ENCODE data around the gene FAM120B. TPM values are rescaled to one million over a fixed set of nuclear protein-coding genes. Genes with fewer than 3 reads are reported as not detected.

The FAM120B gene
- total and polyA plus RNA-seq, 2 of the 4 experiments (the other 2 are of a cell fraction) = 15.3 to 28.0 TPM

DNA sequence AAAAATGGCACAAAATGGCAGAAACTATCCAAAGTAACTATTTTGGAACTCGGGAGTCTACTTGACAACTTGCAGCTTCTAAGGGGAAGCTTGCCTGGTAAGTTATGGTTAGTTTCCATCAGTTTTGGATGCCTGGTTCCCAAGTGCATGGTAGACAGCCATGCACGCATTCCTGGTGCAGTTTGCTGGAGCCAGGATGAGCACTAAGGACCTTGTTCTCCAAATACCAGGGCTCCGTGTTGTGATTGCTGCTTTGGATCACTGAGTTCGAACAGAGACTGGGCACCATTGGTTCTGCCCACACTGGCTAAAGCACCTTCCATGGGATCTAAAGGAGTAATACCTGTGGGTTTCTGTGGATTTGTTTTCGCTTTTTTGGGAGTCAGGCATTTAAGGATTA is 103.7 kb downstream of the FAM120B start:
- no peak overlapping the region for H3K56ac ChIP-seq (ENCODE audit: extremely low read depth, insufficient read depth, low read length)
- no peak overlapping the region for H4K8ac ChIP-seq (ENCODE audit: low read depth in 2 of 2, low read length in 2 of 2)
- no peak overlapping the region for H3K4me3 ChIP-seq (ENCODE audit: insufficient read depth, low read depth, low read length)
- no peak overlapping the region for H3K4me2 ChIP-seq (ENCODE audit: low read depth, low read length)
- H3K18ac ChIP-seq (ENCODE audit: low read depth, low read length) = no peak overlapping the region
- H2BK15ac ChIP-seq (ENCODE audit: low read depth, low read length) = no peak overlapping the region
- TF ChIP-seq FOS (IDR thresholded peaks at IDR 0.05; ENCODE audit: low read depth, low read length) (no peak), CHD1 (IDR thresholded peaks at IDR 0.05; ENCODE audit: low read depth, low read length) (no peak), POLR2A (IDR thresholded peaks at IDR 0.05; ENCODE audit: low read depth, low read length) (no peak), BHLHE40 (IDR thresholded peaks at IDR 0.05; ENCODE audit: low read depth, low read length) (no peak), RAD21 (IDR thresholded peaks at IDR 0.05; ENCODE audit: low read length) (no peak), MXI1 (IDR thresholded peaks at IDR 0.05; ENCODE audit: borderline replicate concordance, low read depth, low read length) (no peak), CEBPB (IDR thresholded peaks at IDR 0.05; ENCODE audit: low read depth, low read length) (no peak), MAFK (IDR thresholded peaks at IDR 0.05; ENCODE audit: low read depth, low read length) (no peak), MAZ (IDR thresholded peaks at IDR 0.05; ENCODE audit: borderline replicate concordance, low read depth, low read length) (no peak), RFX5 (IDR thresholded peaks at IDR 0.05; ENCODE audit: low read depth, low read length) (no peak), NFE2L2 (IDR thresholded peaks at IDR 0.05; ENCODE audit: low read depth, low read length) (no peak)
- TF ChIP-seq, protein P1, sequence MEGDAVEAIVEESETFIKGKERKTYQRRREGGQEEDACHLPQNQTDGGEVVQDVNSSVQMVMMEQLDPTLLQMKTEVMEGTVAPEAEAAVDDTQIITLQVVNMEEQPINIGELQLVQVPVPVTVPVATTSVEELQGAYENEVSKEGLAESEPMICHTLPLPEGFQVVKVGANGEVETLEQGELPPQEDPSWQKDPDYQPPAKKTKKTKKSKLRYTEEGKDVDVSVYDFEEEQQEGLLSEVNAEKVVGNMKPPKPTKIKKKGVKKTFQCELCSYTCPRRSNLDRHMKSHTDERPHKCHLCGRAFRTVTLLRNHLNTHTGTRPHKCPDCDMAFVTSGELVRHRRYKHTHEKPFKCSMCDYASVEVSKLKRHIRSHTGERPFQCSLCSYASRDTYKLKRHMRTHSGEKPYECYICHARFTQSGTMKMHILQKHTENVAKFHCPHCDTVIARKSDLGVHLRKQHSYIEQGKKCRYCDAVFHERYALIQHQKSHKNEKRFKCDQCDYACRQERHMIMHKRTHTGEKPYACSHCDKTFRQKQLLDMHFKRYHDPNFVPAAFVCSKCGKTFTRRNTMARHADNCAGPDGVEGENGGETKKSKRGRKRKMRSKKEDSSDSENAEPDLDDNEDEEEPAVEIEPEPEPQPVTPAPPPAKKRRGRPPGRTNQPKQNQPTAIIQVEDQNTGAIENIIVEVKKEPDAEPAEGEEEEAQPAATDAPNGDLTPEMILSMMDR (conservative IDR thresholded peaks at IDR 0.05; ENCODE audit: low read depth, low read length) = no peak
- TF ChIP-seq, protein P2, sequence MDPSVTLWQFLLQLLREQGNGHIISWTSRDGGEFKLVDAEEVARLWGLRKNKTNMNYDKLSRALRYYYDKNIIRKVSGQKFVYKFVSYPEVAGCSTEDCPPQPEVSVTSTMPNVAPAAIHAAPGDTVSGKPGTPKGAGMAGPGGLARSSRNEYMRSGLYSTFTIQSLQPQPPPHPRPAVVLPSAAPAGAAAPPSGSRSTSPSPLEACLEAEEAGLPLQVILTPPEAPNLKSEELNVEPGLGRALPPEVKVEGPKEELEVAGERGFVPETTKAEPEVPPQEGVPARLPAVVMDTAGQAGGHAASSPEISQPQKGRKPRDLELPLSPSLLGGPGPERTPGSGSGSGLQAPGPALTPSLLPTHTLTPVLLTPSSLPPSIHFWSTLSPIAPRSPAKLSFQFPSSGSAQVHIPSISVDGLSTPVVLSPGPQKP (IDR thresholded peaks at IDR 0.05; ENCODE audit: borderline replicate concordance, low read depth, low read length) = no peak
- H3K27me3 ChIP-seq (ENCODE audit: control insufficient read depth, insufficient read depth, low read length) = no peaks in the 10 kb centered on the region
- H3K23ac ChIP-seq (ENCODE audit: low read depth, low read length) = no peak overlapping the region
- WGBS, 2 experiments (ENCODE audit: extremely low coverage in 2 of 2, insufficient read length in 1 of 2) = 100% methylated on average over 3 of the region's 5 CpGs; no CpG with 5 or more reads in 1 of the 2 experiments
- no peak overlapping the region for H4K91ac ChIP-seq (ENCODE audit: insufficient read depth, low read depth, low read length)
- H3K14ac ChIP-seq (replicated peaks; ENCODE audit: low read depth, low read length) = no peak overlapping the region
- no peak overlapping the region for H4K5ac ChIP-seq (ENCODE audit: low read depth, low read length)
- no peak overlapping the region for H2BK20ac ChIP-seq (ENCODE audit: low read depth, low read length)
- H3K9me3 ChIP-seq (ENCODE audit: control insufficient read depth, insufficient read depth, low read length) = peaks cover 6% of the 10 kb centered on the region; the same call in 1 of the 2 replicates
- H2AK5ac ChIP-seq (ENCODE audit: low read depth, low read length) = 0 out of 2 replicates have a peak overlapping the region, but pooled peaks have one; percentile 16
- no peak overlapping the region for H2BK5ac ChIP-seq (ENCODE audit: low read depth, low read length, poor library complexity, severe bottlenecking)
- peaks cover 8% of the 10 kb centered on the region for H3K36me3 ChIP-seq (ENCODE audit: control insufficient read depth, insufficient read depth, low read length)
- no peak overlapping the region for H2AFZ ChIP-seq (replicated peaks; ENCODE audit: low read length, poor library complexity)
- no peak overlapping the region for H3K9ac ChIP-seq (ENCODE audit: low read depth, low read length)
- H4K20me1 ChIP-seq (ENCODE audit: insufficient read depth, low read length) = no peaks in the 10 kb centered on the region
- peaks cover 9% of the 10 kb centered on the region; the same call in 1 of the 2 replicates for H3K9me1 ChIP-seq (ENCODE audit: insufficient read depth, low read length)
- H3K27ac ChIP-seq (ENCODE audit: insufficient read depth, low read length) = no peak overlapping the region
- H2BK120ac ChIP-seq (ENCODE audit: low read depth, low read length) = no peak overlapping the region
- no peak for DNase-seq
- dilution Hi-C loops (cut with HindIII; ENCODE audit: low sequenced_read_pairs, unreplicated experiment) (no loop called here), in situ Hi-C loops (cut with MboI; ENCODE audit: low sequenced_read_pairs) (no loop called here), intact Hi-C loops (cut with micrococcal nuclease) (no loop called here)
- no peak overlapping the region for H2AK9ac ChIP-seq (replicated peaks; ENCODE audit: low read depth, low read length, poor library complexity)
- ATAC-seq (ENCODE audit: low read depth) = no peak
- ChIA-PET POLR2A (ENCODE audit: unreplicated experiment) (no interaction called here), CTCF (no interaction called here)
- H3K4me1 ChIP-seq (ENCODE audit: control insufficient read depth, insufficient read depth, low read length) = peaks cover 6% of the 10 kb centered on the region
- H3K79me1 ChIP-seq (ENCODE audit: low read depth in 1 of 2, low read length in 2 of 2) = peaks cover 0 to 6% of the 10 kb centered on the region in 2 experiments; a peak in 1 of 4 replicates
- no TSS peak for BruUV-seq (replicated peaks)
- H3K4ac ChIP-seq (ENCODE audit: low read depth, low read length) = no peak overlapping the region
